ENCODE measurements around the gene DNAL4.

GRCh38 chr22:38744981-38745380 lies 49.0 kb downstream of the DNAL4 start:
- no peak for TF ChIP-seq CTCF (IDR thresholded peaks at IDR 0.05)
- no peak for TF ChIP-seq POLR2A (IDR thresholded peaks at IDR 0.05)
- no peak for TF ChIP-seq POLR2AphosphoS5 (IDR thresholded peaks at IDR 0.05; ENCODE audit: insufficient read depth in 1 of 2, low read depth in 1 of 2)

Data from vagina (tissue), 2 donors.